HTERT RPE-1 (cell line): ENCODE data around the gene ZNF473.
"Not testable (repeated sequence)": the region's sequence is repeated elsewhere in the genome, so short reads cannot be mapped to it uniquely, and the experiment has no call there.

Experiments
- in situ Hi-C: fragments of 300-500 bp; cut with MboI; formaldehyde crosslinking; loops from 4 replicates; pipeline ENCODE4 v1.14.3; 2020; ENCODE audit warnings: low sequenced_read_pairs

The ZNF473 gene

DNA sequence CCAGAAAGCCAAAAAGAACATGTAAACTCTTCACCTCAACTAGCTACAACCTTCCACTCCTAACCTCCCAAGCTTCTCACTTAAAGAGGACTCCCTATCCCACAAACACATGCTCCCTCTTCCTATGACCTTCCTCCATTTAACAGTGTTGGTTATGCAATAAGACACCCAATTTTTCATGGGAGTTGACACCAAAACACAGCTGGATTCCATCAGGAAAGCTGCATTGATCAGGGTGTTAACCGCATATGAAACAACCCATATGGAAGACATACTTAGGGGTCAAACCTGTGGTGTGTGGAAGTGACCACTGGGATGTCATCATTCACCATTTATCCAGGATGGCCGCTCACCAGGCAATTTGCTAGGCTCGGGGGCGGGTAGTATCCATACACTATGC, 21.9 kb downstream of the ZNF473 start:
- in situ Hi-C loops, result no loop called here

GRCh38 chr19:50050406-50051227, 24.8 kb downstream of the ZNF473 start:
- in situ Hi-C loops, result no loop called here

DNA sequence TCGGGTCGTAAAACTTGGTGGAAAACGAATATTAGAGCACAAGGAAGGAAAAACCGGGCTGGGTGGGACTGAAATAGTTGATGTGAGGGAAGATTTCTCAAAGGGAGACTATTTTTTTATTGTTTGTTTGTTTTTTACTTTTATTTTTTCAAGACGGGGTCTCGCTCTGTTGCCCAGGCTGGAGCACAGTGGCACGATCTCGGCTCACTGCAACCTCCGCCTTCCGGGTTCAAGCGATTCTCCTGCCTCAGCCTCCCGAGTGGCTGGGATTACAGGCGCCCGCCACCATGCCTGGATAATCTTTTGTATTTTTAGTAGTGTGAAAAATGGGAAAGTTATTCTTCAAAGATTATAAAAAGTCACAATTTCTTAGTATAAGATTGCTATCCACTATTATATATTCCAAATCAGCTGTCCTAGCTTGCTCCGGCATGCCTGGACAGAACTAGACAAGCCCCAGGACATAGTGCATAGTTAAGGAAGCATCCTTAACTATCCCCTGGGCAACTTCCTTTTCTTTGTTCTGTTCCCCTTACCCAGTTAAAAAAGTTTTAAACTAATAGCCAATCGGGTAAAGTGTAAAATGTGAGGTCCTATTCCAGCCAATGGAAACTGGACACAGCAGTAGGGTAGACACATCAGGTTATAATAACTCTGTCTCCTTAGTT, 25.6 kb downstream of the ZNF473 start:
- in situ Hi-C loops, result not testable (repeated sequence)

DNA sequence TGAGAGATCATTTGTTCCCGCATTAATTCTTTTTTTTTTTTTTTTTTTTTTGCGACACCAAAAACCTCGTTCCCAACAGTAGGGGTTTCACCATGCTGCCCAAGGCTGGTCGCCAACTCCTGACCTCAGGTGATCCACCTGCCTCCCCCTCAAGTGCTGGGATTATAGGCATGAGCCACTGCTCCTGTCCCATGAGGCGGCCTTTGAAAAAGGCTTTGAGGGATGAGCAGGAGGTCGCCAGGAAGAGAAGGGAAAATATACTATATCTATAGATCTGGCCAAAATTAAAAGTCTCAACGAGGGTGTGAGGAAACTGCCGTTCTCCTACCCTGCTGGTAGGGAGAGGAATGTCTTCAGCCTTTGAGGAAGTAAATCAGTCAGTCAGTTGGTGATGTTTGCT, 26.2 kb downstream of the ZNF473 start:
- in situ Hi-C loops, result no loop called here

DNA sequence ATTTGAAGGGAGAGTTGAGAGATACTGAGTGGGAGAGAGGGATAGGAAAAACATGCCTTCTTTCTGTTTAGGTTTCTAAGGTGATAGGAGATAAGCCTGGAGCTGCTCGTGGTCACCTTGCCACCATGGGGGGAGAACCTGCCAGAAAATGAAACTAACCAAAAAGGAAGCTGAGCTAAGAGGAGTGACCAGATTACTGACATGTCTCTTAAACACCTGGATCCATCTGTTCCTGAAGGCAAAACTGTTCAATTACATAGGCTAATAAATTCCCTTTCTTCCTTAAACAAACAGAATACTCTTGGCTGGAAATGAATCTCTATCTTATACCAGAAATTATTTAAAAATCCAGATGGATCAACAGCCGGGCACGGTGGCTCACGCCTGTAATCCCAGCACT, 27.3 kb downstream of the ZNF473 start:
- in situ Hi-C loops, result no loop called here

GRCh38 chr19:50058425-50058824, 32.6 kb downstream of the ZNF473 start:
- in situ Hi-C loops, result no loop called here

DNA sequence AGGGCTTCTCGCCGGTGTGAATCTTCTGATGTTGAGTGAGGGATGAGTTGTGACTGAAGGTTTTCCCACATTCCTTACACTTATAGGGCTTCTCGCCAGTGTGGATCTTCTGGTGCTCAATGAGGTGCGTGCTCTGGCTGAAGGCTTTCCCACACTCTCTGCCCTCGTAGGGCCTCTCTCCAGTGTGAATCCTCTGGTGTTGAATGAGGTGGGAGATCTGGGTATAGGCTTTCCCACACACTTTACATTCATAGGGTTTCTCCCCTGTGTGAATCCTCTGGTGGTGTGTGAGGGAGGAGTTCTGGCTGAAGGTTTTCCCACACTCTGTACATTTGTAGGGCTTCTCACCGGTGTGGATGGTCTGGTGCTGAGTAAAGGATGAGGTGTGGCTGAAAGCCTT, 33.2 kb downstream of the ZNF473 start:
- in situ Hi-C loops, result no loop called here

DNA sequence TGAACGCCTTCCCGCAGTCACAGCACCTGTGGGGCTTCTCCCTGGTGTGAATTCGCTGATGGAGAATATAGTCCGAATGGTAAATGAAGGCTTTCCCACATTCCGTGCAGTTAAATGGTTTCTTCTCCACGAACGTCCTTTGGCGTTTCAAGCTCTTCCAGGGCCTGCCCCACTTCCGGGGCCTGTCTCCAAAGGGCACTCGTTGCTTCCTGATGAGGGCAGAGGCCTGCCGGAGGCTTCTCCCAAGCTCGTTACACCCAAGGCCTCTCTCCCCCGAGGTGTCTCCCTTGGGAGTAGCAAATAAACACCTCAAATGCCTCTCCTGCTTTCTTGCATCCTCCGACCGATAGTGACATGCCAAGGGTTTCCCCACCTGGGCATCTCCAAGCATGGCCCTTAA, 34.3 kb downstream of the ZNF473 start:
- in situ Hi-C loops, result no loop called here

- in situ Hi-C loops, result no loop called here
These were observed 35.8 kb downstream of the ZNF473 start for GRCh38 chr19:50061650-50062049.

GRCh38 chr19:50065938-50066337, 40.1 kb downstream of the ZNF473 start:
- in situ Hi-C loops, result no loop called here

- in situ Hi-C loops, result no loop called here
These were observed 41.8 kb downstream of the ZNF473 start for GRCh38 chr19:50067575-50067974.

DNA sequence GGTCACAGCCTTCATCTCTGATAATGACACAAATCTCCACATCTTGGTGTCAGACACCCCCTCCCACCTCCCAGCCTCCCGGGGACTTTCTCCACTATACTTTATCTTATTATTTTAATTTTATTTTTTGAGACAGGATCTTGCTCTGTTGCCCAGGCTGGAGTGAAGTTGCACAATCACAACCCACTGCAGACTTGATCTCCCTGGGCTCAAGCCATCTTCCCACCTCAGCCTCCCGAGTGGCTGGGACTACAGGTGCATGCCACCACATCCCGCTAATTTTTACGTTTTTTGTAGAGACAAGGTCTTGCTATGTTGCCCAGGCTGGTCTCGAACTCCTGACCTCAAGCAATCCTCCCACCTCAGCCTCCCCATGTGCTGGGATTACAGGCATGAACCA, 42.6 kb downstream of the ZNF473 start:
- in situ Hi-C loops, result not testable (repeated sequence)

- in situ Hi-C loops, result not testable (repeated sequence)
These were observed 49.3 kb downstream of the ZNF473 start for GRCh38 chr19:50075076-50075475.

- in situ Hi-C loops, result not testable (repeated sequence)
These were observed 50.0 kb downstream of the ZNF473 start for GRCh38 chr19:50075644-50076372.

DNA sequence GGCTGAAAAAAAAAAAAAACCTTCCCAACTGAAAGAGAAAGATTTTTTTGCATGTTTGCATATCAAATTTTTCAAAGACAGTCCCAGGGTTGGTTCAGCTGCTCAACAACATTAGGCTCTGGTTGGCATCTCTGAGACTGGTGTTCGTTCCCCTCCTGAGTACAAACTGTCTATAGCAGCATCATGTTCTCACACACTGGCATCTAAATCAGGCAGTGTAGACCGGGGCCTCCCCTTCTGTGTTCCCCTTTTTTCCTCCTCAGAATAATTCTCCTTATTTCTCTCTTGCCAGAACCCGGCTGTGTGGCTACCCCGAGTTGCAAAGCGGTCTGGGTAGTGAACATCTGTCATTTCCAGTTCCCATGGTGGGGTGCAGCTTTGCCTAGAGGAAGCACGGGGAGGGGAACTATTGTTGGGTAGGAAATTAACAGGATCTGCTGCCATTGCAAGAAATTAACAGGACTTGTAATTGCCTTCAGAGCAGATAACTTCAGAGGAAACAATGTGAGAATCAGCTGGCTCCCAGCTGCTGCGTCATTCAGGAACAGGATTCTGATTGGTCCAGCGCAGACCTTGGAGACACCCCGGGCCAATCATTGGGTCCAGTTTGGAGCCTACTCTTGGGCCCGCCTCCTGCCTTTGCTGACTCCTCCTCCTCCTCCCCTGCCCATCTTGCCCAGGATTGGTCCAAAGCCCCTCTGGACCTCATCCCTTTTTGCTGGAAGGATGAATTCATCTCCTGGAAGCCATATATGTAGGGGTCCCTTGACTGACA, 51.0 kb downstream of the ZNF473 start:
- in situ Hi-C loops, result not testable (repeated sequence)

DNA sequence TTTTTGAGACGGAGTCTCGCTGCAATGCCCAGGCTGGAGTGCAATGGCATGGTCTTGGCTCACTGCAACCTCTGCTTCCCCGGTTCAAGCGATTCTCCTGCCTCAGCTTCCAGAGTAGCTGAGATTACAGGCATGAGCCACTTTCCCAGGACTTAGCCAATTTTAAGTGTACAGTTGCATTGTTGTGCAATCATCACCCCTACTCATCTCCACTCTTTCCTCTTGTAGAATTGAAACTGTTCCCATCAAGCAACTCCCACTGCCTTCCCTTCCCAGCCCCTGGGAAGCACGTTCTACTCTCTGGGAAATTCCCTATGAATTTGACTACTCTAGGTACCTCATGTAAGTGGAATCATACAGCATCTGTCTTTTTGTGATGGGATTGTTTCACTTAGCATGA, 53.2 kb downstream of the ZNF473 start:
- in situ Hi-C loops, result not testable (repeated sequence)

DNA sequence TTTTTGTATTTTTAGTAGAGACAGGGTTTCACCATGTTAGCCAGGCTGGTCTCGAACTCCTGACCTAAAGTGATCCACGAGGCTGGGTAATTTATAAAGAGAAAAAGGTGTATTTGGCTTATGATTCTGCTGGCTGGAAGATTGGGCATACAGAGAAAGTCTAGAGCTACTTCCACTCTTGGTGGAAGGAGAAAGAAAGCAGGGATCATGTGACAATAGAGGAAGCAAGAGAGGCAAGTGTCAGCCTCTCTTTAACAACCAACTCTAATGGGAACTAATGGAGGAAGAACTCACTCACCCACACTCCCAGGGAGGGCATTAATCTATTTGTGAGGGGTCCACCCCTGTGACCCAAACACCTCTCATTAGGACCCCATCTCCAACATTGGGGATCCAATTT, 58.6 kb downstream of the ZNF473 start:
- in situ Hi-C loops, result not testable (repeated sequence)

DNA sequence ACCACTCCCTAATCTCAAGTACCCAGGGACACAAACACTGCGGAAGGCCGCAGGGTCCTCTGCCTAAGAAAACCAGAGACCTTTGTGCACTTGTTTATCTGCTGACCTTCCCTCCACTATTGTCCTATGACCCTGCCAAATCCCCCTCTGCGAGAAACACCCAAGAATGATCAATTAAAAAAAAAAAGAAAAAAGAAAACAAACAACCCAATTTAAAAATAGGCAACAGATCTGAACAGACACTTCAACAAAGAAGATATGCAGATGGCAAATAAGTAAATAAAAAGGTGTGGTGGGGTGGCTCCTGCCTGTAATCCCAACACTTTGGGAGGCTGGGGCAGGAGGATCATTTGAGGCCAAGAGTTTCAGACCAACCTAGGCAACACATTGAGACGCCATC, 61.3 kb downstream of the ZNF473 start:
- in situ Hi-C loops, result not testable (repeated sequence)

- in situ Hi-C loops, result not testable (repeated sequence)
These were observed 64.9 kb downstream of the ZNF473 start for GRCh38 chr19:50090706-50091105.

GRCh38 chr19:50091786-50092185, 66.0 kb downstream of the ZNF473 start:
- in situ Hi-C loops, result not testable (repeated sequence)

- in situ Hi-C loops, result not testable (repeated sequence)
These were observed 66.8 kb downstream of the ZNF473 start for GRCh38 chr19:50092597-50092996.
